Gastrocnemius medialis (tissue), 4 donors: ENCODE results near the gene PDZRN4.

Experiments used
- POLR2A ChIP-seq, 2 donors: fragments of 450-650 bp; IDR thresholded peaks; one replicate each; pipeline ENCODE4 v1.6.1; 2017; ENCODE audit warnings: antibody characterized with exemption in 2 of 2, mild to moderate bottlenecking in 2 of 2, moderate library complexity in 2 of 2
- TF ChIP-seq, protein P1 (sequence below), 5 experiments: fragments of 450-650 bp in 3 of 5; fragments of 200-600 bp in 2 of 5; sonication (generic) in 2 of 5; IDR thresholded peaks in 4 of 5; conservative IDR thresholded peaks in 1 of 5; 1 replicate in 4 of 5; 2 replicates in 1 of 5; pipeline ENCODE4 v1.5.1; 2016 to 2019; ENCODE audit warnings: antibody characterized with exemption in 5 of 5, mild to moderate bottlenecking in 3 of 5, moderate library complexity in 3 of 5

GRCh38 chr12:41452838-41453407, 264.8 kb downstream of the PDZRN4 start:
- TF ChIP-seq, protein P1, sequence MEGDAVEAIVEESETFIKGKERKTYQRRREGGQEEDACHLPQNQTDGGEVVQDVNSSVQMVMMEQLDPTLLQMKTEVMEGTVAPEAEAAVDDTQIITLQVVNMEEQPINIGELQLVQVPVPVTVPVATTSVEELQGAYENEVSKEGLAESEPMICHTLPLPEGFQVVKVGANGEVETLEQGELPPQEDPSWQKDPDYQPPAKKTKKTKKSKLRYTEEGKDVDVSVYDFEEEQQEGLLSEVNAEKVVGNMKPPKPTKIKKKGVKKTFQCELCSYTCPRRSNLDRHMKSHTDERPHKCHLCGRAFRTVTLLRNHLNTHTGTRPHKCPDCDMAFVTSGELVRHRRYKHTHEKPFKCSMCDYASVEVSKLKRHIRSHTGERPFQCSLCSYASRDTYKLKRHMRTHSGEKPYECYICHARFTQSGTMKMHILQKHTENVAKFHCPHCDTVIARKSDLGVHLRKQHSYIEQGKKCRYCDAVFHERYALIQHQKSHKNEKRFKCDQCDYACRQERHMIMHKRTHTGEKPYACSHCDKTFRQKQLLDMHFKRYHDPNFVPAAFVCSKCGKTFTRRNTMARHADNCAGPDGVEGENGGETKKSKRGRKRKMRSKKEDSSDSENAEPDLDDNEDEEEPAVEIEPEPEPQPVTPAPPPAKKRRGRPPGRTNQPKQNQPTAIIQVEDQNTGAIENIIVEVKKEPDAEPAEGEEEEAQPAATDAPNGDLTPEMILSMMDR (IDR thresholded peaks at IDR 0.05 in 4 of 5, conservative IDR thresholded peaks at IDR 0.05 in 1 of 5), result no peak
- TF ChIP-seq POLR2A (IDR thresholded peaks at IDR 0.05), result no peak
